Measurements from ENCODE around the gene ESYT2.

The ESYT2 gene

DNA sequence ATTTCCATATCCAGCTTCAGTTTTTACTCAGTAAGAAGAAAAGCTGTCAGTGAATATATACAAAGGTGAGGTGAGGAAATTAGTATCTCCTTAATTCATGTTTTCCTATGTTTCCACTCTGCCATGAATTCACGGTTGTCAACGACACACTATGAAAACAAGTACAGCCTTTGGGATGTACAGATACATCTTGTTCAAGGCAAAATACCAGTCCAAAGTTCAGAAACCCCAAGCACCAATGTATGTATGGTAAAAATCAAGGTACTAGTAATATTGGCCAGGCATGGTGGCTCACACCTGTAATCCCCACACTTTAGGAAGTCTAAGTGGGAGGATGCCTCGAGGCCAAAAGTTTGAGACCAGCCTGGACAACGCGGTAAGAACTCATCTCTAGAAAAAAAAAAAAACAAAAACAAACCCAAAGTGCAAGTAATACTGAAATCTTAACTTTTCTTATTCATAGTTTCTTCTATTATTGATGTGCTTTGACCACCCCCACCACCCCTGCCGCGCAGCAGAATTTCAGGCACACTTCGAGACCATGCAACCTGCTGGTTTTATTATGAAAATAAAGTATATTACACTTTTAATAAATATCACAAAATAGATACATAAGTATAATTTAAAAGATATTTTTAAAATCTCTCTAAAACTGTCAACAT lies 3.5 kb downstream of the ESYT2 start:
- no peak for DNase-seq

DNA sequence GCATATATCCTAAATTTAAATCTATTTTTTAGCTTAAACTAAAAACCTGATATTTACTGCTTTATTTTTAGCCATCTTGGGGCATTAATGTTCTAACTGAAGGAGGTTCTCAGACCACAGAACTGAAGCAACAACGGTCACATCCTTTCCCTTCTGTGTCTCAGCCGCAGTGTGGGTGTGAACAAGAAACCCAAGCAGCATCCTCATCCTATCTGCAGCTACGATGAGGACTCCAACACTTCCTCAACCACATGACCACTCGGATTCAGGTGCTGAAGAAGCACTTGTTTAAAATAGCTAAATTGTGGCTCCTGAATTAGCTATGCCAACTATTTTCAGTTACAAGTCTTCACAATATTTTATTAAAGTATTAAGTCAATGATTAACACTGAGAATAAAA lies 5.3 kb downstream of the ESYT2 start:
- DNase-seq: no peak

DNA sequence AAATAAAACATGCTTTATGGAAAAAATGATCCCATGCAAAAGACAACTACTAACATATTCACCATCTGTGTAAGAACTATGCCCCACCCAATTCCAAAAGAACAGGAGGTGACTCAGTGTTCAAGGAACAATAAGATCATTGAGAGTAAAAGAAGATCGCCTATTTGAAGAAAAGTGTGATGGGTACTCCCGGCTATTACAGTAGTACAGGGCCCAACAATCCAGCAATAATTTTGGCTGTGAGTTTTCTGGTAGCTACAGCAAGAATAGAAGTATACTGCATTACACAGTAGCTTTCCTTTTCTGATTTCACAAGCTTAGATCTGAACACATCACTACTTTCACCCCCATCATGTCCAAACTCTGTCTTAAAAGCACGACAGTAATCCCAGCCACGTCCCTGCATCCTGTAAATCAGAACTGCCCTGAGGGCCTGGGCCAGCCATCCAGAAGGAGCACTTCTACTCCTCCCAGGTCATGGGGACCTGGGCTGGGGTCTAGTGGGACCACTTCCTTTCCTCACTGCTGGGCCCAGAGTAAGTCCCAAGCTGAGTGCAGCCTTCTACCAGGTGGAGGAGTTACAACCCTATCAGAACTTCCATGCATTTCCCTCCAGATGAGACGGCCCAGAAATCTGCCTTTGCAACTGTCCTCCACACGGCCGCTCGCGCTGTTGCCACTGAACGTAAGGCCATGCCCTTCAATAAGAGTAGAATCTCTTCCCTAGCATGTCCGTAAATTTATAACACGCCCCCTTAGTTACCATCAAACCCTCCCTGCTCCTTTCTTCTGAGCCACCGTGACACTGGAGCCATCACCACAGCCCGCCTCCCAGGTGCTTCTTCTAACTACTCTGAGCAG lies 7.9 kb downstream of the ESYT2 start:
- peak; percentile 65 for DNase-seq

DNA sequence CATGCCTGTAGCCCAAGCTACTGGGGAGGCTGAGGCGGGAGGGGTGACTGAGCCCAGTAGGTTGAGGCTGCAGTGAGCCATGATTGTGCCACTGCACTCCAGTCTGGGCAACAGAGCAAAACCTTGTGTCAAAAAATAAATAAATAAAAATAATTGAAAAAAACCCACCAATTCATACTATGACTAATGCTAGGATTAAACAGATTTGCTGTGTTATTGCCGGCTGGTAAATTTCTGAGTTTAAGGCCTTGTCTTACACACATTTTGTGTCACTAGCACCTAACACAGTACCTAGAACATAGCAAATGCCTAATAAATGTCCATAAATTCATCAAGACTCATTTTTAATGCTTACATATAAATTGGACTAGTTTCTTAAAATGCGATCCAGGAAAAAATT lies 8.7 kb downstream of the ESYT2 start:
- DNase-seq: peak; percentile 32

DNA sequence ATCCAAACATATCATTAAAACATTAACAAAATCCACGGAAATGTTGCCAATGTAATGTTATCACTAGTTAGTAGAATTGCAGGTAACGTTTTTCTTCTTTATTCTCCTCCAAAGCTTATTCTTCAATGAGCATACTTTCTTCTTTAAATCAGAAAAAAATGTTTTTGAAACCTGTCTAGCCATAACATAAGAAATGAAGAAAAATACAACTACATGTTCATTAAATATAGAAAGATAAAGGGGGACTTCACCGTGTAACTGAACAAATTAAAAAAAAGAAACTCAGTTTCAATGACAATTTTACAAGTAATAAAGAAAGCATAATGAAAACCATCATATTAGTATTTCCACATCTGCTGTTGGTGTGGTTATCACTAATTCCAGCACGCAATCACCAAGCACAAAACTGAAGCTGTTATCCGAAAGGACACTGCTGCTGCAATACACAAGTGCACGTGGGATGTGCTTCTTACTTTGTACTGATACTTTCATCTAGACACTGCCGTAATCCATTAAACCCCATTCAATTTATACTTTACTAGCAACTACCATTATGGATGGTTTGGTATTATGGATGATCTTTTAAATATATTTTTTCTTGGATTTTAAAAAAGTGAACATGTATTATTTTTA lies 9.6 kb downstream of the ESYT2 start:
- DNase-seq: peak; percentile 20

DNA sequence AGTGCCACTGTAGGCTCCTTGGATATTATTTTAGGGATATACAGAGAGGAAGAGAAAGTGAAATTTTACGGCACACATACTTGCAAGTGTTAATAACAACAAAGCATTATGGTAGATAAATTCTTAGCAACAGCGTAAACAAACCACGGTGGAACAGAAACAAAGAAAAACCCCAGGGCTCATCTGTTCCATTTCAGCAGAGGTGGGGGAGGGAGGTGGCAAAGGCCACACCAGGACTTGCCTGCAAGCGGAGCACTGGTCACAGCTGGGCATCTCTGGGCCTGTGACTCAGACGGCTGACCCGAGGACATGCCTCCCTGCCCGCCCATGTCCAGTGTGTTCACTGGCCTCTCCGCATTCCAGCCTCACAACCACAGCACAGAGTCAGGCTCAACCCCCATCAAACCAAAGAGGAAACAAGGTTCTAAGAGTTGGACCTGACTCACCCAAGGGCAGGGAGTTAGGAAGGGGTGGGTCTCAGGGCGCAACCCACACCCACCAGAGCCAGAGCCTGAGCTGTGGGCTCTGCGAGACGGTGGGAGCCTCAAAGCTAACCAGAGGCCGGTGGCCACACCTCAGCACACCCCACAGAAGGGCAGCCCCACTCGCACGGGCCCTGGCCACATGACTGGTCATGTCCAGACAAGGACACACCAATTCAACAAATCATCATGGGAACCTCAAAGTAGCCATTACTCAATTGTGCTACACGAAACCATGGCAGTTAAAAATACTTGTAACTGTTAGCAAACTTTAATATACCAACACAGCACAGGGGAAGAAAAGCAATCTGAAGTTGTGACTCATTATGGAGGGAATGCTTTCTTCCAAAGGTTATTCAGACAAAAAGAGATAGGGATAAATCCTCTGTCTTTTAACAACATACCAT lies 10.7 kb downstream of the ESYT2 start:
- peak; percentile 84 for DNase-seq

DNA sequence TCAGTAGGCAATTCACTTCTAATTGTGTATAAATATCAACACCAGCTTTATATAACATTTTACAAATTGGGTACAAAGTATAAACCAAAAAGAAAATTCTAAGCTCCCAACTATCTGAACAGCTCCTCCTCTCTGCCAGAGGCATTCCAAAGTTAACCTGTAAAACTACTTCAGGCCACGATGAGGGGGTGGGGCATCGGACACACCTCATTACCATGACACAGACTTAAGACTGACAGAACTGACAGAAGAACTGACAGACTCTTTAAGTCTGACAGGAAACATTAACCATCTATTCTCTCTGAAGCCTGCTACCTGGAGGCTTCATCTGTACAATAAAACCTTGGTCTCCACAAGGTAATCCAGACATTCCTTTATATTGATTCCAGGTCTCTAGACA lies 12.3 kb downstream of the ESYT2 start:
- no peak for DNase-seq

DNA sequence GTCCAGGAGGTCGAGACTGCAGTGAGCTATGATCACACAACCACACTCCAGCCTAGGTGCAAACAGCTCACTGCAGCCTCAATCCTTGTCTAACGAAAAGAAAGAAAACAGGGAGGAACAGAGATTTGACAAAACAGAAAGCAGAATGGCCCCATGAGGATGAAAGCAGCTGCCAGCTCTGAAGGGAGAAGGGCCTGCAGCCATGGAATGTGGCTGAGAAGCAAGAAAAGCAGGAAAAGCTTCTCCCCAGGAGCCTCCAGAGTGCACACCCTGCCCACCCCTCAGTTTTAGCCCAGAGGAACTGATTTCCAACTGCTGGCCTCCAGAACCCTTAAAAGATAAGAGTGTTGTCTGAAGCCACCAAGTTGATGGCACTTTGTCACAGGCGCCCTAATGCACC lies 13.0 kb downstream of the ESYT2 start:
- DNase-seq: no peak

DNA sequence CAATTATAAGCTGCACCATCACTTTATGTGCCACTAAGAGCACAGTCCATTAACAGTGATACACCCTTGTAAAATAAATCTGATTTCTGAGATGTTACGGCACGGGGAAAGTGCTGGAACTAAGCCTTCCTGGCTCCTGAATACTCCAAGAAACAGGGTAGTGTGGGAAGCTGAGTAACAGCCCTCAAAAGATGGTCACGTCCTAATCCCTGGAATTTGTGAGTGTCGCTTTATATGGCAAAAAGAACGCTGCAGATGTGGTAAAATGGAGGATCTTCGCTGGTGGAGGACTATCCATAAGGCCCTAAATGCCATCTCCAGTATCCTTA lies 13.5 kb downstream of the ESYT2 start:
- no peak for DNase-seq

DNA sequence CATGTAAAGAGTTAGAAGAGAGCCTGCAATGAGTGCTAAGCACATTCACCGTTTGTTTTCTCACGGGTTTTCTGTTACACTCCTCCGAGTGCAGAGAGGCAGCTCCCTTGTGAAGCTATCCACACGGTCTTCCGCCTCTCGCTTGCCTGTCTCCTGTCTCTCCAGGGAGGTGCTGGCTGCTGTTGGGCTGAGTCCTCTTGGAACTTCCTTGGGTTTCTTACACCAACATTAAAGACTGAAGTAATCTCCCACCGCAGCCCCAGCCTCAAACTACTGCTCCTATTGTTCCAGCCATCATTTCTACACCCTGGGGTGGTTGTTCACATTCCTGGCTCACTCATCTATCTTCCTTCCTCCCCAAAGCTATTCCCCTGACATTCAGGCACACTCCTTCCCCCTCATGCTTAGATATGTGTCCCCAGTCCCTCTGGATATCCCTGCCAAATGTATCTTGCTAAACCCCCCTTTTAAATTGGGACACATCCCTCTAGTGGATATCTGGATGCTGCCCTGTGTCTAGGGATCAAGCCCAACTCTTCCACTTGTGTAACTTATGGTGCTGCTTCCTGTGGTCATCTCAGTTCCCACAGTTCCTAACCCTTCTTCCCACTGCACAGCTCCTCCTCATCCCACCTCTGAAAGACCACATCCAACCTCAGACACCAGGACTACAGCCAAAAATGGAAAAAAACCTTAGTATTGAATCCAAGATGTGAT lies 14.1 kb downstream of the ESYT2 start:
- peak; percentile 14 for DNase-seq

DNA sequence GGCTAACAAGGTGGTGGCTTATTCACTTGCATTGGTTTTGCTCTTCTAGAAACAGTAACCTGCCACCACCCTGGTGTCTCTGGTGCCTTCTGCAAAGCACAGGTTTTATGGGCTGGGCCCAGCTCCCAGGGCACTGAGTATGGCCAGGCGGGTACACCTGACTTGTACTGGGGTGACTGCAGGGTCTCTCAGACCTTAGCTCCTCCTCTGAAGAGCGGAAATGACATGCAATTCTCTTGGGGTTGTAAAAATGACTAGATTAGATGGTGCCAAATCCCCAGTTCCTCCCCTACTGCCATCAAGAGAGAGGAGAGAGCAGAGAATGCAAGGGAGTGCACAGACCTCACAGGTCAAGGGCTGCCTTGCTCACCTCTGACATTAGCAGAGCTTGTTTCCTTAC lies 14.7 kb downstream of the ESYT2 start:
- no peak for DNase-seq

DNA sequence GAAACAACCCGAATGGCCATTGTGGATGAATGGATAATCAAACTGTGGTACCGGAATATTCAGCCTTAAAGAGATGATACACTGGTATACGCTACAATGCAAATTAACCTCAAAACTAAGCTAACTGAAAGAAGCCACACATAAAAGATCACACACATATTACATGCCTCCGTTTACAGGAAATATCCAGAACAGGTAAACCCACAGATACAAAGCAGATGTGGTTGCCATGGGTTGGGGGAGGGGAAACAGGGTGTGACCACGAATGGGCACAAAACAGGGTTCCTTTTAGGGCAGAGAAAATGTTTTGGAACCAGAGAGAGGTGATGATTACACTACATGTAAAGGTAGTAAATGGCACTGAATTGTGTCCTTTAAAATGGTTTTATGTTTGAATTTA lies 16.6 kb downstream of the ESYT2 start:
- DNase-seq: no peak

DNA sequence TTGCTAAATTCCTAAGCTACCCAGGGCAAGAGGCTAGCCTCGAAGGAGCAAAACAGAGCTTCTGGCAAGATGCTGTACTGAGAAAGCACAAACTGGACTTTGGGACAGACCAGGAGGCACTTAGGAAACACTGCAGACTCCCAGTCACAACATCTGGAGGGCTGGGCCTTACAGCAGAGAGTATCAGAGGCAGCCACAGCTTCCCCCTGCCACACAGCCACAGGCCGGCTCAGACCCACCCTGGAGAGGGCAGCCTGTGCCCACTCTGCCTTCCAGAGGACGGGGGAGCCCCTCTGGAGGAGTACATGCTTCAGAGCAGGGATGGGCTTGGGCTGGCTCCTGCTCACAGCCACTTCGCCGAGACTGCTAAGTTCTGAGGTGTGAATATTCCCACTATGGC lies 17.4 kb downstream of the ESYT2 start:
- no peak for DNase-seq

DNA sequence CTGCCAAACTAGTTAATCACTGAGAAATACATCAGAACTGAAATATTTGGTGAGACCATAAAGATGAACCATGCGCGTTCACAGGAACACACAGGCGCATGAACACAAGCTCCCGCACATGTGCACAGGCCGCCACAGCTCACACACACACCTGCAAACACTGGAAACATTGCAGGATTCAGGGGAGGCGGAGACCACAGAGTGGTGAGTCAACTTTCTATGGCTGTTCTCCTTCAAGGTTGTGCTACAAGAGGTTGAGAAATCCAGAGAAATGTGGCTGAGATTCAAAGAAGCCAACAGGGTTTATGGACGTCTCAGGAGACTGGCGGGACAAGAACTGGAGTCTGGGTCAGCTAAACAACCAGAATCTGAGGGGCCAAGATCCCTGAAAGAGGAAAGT lies 17.8 kb downstream of the ESYT2 start:
- peak; percentile 63 for DNase-seq

DNA sequence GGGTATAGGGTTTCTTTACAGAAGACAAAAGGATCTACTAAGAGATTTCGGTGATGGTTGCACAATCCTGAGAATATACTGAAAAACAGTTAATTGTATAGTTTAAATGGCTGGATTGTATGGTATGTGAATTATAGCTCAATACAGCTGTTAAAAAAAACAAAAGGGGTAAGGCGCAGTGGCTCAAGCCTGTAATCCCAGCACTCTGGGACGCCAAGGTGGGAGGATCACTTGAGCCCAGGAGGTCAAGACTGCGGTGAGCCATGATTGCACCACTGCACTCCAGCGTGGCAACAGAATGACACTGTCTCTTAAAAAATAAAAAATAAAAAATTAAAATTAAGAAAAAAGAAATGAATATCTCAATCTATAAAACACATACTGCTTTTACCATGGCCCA lies 18.5 kb downstream of the ESYT2 start:
- no peak for DNase-seq

DNA sequence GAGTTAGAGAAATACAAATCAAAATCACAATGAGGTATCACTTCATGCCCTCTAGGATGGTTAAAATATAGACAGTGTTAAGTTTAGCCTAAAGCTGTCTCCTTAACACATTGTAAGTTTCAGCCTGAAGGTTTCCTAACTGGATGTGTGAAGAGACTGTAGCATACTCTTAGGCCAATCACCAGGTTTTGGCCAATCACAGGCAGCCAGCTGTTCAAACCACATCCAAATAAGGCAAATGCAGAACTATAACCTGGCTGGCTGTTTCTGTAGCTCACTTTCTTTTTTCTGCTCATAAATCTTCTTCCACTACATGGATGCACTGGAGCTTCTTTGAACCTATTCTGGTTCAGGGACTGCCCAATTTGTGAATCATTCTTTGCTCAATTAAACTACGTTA lies 19.7 kb downstream of the ESYT2 start:
- DNase-seq: peak; percentile 11

DNA sequence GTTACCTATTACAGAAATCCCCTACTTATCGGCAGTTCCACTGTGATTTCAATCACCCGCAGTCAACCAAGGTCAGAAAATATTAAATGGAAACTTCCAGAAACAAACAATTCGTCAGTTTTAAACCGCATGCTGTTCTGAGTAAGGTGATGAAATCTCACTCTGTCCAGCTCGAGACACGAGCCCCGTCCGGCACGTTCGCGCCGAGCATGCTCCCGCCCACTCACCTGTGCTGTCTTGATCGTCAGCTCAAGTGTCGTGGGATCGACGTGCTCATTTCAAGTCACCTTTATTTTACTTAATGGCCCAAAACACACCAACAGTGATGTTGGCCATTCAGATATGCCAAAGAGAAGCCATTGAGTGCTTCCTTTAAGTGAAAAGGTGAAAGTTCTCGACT lies 21.2 kb downstream of the ESYT2 start:
- DNase-seq: no peak

DNA sequence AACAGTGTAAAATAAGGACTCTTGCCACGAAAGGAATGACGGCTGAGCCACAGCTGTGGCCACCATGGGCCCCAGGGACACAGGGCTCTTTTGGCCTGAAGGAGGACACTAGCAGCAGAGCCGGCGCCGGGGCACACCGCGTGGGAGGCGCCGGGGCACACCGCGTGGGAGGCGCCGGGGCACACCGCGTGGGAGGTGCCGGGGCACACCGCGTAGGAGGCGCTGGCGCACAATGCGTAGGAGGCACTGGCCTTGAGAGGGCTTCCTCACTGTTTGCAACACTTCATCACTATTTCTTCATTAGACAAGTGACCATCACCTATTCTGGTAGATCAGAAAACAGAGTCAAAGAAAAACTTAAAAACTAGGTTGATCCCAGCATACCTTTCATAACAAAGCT lies 23.4 kb downstream of the ESYT2 start:
- DNase-seq: no peak

DNA sequence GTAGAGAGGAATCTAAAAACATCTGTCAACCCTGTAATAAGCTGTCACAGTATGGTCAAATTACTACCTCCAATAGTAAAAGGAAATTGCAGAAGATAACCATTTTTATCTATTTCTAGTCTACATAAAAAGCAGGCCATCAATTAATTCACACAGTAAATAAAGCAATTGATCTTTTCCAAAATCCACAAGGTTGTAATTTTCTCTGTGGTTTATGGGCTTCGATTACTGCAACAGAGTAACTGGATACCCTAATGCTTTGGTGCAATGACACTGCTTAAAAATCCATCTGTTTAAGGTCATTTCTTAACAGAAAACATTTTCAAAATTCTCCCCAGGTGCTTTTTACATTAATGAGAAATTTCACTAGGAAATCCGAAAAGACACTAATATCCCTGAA lies 23.9 kb downstream of the ESYT2 start:
- no peak for DNase-seq

DNA sequence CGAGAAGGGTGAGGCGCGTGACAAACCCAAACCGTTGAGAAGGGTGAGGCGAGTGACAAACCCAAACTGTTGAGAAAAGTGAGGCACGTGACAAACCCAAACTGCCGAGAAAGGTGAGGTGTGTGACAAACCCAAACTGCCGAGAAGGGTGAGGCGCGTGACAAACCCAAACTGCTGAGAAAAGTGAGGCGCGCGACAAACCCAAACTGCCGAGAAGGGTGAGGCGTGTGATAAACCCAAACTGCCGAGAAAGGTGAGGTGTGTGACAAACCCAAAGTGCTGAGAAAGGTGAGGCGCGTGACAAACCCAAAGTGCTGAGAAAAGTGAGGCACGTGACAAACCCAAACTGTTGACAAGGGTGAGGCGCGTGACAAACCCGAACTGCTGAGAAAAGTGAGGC lies 25.0 kb downstream of the ESYT2 start:
- no peak for DNase-seq

DNA sequence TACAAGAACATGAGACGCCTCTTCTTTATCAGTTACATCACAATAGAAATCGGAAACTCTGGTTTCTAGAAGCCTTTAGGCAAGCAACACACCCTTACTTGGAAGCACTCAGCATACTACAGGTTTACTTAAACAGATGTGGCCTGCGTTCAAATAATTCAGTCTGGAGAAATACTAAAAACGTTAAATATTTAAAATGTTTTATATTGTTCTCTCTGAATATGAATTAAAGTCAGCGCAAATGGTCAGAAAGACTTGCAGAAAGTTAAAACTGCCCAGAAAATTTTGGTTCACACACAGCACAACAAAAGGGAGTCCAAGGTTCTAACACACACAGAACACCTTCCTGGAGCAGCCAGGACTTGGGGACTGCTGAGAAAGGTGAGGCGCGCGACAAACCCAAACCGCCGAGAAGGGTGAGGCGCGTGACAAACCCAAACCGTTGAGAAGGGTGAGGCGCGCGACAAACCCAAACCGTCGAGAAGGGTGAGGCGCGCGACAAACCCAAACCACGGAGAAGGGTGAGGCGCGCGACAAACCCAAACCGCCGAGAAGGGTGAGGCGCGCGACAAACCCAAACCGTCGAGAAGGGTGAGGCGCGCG lies 25.8 kb downstream of the ESYT2 start:
- DNase-seq: no peak
